ENCODE data around the gene ARL2BP. TPM values are rescaled to one million over a fixed set of nuclear protein-coding genes. Genes with fewer than 3 reads are reported as not detected.

ARL2BP gene
- total and polyA plus RNA-seq, 2 of the 13 experiments (the other 11 are each of a cell fraction or from before 2014, with no cell fraction given) = 64.3 to 67.6 TPM

DNA sequence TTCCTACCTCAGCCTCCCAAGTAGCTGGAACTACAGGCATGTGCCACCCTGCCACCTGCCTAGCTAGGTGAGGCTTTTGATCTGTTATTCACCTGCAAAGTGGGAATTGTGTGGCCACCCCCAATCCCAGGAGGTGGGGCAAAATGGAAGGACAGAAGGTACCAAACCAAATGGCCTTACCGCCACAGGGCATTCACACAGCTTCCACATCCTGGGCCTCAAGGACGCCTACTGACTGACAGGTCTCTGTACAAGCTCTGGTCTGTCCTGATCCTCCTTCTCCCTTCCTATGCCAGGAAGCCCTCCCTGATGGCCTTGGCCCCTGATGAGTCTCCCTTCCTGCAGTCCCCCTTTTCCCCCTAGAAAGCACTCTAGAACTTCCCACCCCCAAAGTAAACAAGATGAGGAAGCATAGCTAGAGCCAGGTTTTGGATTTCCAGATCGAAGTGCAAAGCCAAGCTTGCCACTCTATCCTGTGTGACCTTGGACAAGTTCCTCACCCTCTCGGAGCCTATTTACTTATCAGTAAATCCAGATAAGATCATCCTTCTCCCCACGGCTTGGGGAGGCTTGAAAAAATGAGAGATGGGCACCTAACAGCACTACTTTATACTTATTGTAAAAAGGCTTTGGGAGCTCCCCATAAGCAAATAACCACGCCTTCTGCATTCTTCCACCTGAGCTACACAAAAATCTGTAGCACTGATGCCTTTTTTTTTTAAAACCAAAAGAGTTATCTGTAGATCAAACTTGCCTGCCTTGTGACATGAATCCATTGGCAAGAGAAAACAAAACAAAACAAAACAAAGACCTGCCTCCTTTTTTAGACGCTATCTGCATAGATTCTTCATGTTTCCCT lies 35.0 kb downstream of the ARL2BP start (continued):
- TF ChIP-seq TAF1 (CRISPR knock-in tag; IDR thresholded peaks at IDR 0.05) = peak; percentile 53; the same call in 1 of the 2 replicates
- no peak for TF ChIP-seq EEA1 (CRISPR knock-in tag; IDR thresholded peaks at IDR 0.05; ENCODE audit: borderline replicate concordance)
- TF ChIP-seq ZNF781 (CRISPR knock-in tag; IDR thresholded peaks at IDR 0.05; ENCODE audit: borderline replicate concordance, not compliant biosample characterization) = peak; percentile 70
- TF ChIP-seq, protein P1, sequence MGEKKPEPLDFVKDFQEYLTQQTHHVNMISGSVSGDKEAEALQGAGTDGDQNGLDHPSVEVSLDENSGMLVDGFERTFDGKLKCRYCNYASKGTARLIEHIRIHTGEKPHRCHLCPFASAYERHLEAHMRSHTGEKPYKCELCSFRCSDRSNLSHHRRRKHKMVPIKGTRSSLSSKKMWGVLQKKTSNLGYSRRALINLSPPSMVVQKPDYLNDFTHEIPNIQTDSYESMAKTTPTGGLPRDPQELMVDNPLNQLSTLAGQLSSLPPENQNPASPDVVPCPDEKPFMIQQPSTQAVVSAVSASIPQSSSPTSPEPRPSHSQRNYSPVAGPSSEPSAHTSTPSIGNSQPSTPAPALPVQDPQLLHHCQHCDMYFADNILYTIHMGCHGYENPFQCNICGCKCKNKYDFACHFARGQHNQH (CRISPR knock-in tag; IDR thresholded peaks at IDR 0.05) = peak; percentile 96
- peak; percentile 88; the same call in 1 of the 2 replicates for TF ChIP-seq ARID4A (CRISPR knock-in tag; IDR thresholded peaks at IDR 0.05; ENCODE audit: borderline replicate concordance)
- peak; percentile 92 for TF ChIP-seq JUN (CRISPR knock-in tag; IDR thresholded peaks at IDR 0.05)
- peak; percentile 32; the same call in 1 of the 2 replicates for TF ChIP-seq ZNF724P (CRISPR knock-in tag; IDR thresholded peaks at IDR 0.05; ENCODE audit: borderline replicate concordance)
- peak; percentile 99 for TF ChIP-seq HDAC1 (CRISPR knock-in tag; IDR thresholded peaks at IDR 0.05)
- TF ChIP-seq MXI1 (IDR thresholded peaks at IDR 0.05; ENCODE audit: borderline replicate concordance, low read depth, low read length) = peak; percentile 51; the same call in 1 of the 3 replicates
- TF ChIP-seq, protein P2, sequence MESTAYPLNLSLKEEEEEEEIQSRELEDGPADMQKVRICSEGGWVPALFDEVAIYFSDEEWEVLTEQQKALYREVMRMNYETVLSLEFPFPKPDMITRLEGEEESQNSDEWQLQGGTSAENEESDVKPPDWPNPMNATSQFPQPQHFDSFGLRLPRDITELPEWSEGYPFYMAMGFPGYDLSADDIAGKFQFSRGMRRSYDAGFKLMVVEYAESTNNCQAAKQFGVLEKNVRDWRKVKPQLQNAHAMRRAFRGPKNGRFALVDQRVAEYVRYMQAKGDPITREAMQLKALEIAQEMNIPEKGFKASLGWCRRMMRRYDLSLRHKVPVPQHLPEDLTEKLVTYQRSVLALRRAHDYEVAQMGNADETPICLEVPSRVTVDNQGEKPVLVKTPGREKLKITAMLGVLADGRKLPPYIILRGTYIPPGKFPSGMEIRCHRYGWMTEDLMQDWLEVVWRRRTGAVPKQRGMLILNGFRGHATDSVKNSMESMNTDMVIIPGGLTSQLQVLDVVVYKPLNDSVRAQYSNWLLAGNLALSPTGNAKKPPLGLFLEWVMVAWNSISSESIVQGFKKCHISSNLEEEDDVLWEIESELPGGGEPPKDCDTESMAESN (CRISPR knock-in tag; conservative IDR thresholded peaks at IDR 0.05) = peak; percentile 90
- TF ChIP-seq WIZ (CRISPR knock-in tag; IDR thresholded peaks at IDR 0.05) = 0 out of 2 replicates have a peak, but pooled peaks have one; percentile 58
- TF ChIP-seq, protein P3, sequence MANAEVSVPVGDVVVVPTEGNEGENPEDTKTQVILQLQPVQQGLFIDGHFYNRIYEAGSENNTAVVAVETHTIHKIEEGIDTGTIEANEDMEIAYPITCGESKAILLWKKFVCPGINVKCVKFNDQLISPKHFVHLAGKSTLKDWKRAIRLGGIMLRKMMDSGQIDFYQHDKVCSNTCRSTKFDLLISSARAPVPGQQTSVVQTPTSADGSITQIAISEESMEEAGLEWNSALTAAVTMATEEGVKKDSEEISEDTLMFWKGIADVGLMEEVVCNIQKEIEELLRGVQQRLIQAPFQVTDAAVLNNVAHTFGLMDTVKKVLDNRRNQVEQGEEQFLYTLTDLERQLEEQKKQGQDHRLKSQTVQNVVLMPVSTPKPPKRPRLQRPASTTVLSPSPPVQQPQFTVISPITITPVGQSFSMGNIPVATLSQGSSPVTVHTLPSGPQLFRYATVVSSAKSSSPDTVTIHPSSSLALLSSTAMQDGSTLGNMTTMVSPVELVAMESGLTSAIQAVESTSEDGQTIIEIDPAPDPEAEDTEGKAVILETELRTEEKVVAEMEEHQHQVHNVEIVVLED (CRISPR knock-in tag; IDR thresholded peaks at IDR 0.05; ENCODE audit: borderline replicate concordance) = peak; percentile 66; the same call in 1 of the 2 replicates
- peak; percentile 88; the same call in 1 of the 2 replicates for TF ChIP-seq GTF3A (CRISPR knock-in tag; conservative IDR thresholded peaks at IDR 0.05)
- no peak for TF ChIP-seq HNRNPH1 (optimal IDR thresholded peaks at IDR 0.05; ENCODE audit: low read depth, low read length)
- TF ChIP-seq ZBTB44 (CRISPR knock-in tag; IDR thresholded peaks at IDR 0.05) = no peak
- peak; percentile 70 for TF ChIP-seq DMAP1 (CRISPR knock-in tag; IDR thresholded peaks at IDR 0.05)
- peak in 1 of 2 experiments; percentile 96; a peak in 2 of 4 replicates for TF ChIP-seq KLF16 (CRISPR knock-in tag; IDR thresholded peaks at IDR 0.05)
